Measurements from ENCODE around the gene PPP1R14C. TPM values are rescaled to one million over a fixed set of nuclear protein-coding genes. Genes with fewer than 3 reads are reported as not detected.

The PPP1R14C gene
- total RNA-seq, 1 experiment from 2014 or later: 2.5 TPM

GRCh38 chr6:150230832-150231524 is 88.1 kb downstream of the PPP1R14C start:
- DNase-seq: no peak
- H3K27me3 Mint-ChIP-seq (ENCODE audit: insufficient read depth, unreplicated experiment): no peaks in the 10 kb centered on the region
- H3K9me3 Mint-ChIP-seq (ENCODE audit: unreplicated experiment): no peaks in the 10 kb centered on the region
- H3K4me1 Mint-ChIP-seq (ENCODE audit: low read depth, unreplicated experiment): no peaks in the 10 kb centered on the region
- no TSS peak for BruUV-seq (replicated peaks)
- no peaks in the 10 kb centered on the region for H3K9me3 ChIP-seq
- intact Hi-C loops (cut with micrococcal nuclease; ENCODE audit: unreplicated experiment): no loop called here
- H3K4me3 Mint-ChIP-seq (ENCODE audit: unreplicated experiment): no peak overlapping the region
- no peaks in the 10 kb centered on the region for H3K27me3 ChIP-seq (replicated peaks; ENCODE audit: control insufficient read depth, insufficient read depth, low read length)
- H3K27ac Mint-ChIP-seq (ENCODE audit: unreplicated experiment): no peak overlapping the region
- ChIA-PET POLR2A (no interaction called here), CTCF (interaction anchor here (0.8 kb wide), 1 partner anchor 164 kb away, joined by 3 read pairs; no protein-coding TSS in a partner anchor)
- no peaks in the 10 kb centered on the region for H3K4me1 ChIP-seq
- no peaks in the 10 kb centered on the region for H3K36me3 ChIP-seq (ENCODE audit: control insufficient read depth, insufficient read depth, low read length)
- no peak overlapping the region for H3K4me3 ChIP-seq (ENCODE audit: low read depth, low read length)
- H3K36me3 Mint-ChIP-seq (ENCODE audit: insufficient read depth, unreplicated experiment): no peaks in the 10 kb centered on the region
- TF ChIP-seq, protein P1, sequence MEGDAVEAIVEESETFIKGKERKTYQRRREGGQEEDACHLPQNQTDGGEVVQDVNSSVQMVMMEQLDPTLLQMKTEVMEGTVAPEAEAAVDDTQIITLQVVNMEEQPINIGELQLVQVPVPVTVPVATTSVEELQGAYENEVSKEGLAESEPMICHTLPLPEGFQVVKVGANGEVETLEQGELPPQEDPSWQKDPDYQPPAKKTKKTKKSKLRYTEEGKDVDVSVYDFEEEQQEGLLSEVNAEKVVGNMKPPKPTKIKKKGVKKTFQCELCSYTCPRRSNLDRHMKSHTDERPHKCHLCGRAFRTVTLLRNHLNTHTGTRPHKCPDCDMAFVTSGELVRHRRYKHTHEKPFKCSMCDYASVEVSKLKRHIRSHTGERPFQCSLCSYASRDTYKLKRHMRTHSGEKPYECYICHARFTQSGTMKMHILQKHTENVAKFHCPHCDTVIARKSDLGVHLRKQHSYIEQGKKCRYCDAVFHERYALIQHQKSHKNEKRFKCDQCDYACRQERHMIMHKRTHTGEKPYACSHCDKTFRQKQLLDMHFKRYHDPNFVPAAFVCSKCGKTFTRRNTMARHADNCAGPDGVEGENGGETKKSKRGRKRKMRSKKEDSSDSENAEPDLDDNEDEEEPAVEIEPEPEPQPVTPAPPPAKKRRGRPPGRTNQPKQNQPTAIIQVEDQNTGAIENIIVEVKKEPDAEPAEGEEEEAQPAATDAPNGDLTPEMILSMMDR (IDR thresholded peaks at IDR 0.05; ENCODE audit: insufficient read depth in 1 of 2, low read depth in 1 of 2, low read length in 1 of 2, severe bottlenecking in 1 of 2, unreplicated experiment in 1 of 2): no peak

DNA sequence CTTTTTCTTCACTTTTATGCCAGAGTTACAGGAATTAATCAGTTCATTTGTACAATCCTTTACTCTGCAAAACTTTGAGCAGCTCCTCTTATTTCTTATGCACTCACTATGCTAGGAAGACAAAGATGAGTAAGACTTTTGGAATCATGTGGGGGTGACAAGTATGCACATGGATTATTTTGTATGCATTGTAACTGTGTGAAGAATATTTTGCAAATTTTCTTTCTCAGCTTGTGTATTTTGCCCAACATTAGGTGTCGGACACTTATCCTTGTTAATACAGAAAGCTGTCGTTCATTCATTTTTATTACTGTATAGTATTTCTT is 88.6 kb downstream of the PPP1R14C start:
- TF ChIP-seq, protein P1 (IDR thresholded peaks at IDR 0.05; ENCODE audit: insufficient read depth in 1 of 2, low read depth in 1 of 2, low read length in 1 of 2, severe bottlenecking in 1 of 2, unreplicated experiment in 1 of 2): no peak
- Histone ChIP-seq H3K9me3 (no peaks in the 10 kb centered on the region), H3K27me3 (replicated peaks; ENCODE audit: control insufficient read depth, insufficient read depth, low read length) (no peaks in the 10 kb centered on the region), H3K36me3 (ENCODE audit: control insufficient read depth, insufficient read depth, low read length) (no peaks in the 10 kb centered on the region), H3K4me1 (no peaks in the 10 kb centered on the region), H3K4me3 (ENCODE audit: low read depth, low read length) (no peak overlapping the region)
- no peaks in the 10 kb centered on the region for H3K9me3 Mint-ChIP-seq (ENCODE audit: unreplicated experiment)
- no peaks in the 10 kb centered on the region for H3K4me1 Mint-ChIP-seq (ENCODE audit: low read depth, unreplicated experiment)
- CTCF ChIA-PET: no interaction called here
- no peak for DNase-seq
- no TSS peak for BruUV-seq (replicated peaks)
- no peaks in the 10 kb centered on the region for H3K36me3 Mint-ChIP-seq (ENCODE audit: insufficient read depth, unreplicated experiment)
- H3K27ac Mint-ChIP-seq (ENCODE audit: unreplicated experiment): no peak overlapping the region
- no peak overlapping the region for H3K4me3 Mint-ChIP-seq (ENCODE audit: unreplicated experiment)
- intact Hi-C loops (cut with micrococcal nuclease; ENCODE audit: unreplicated experiment): no loop called here
- H3K27me3 Mint-ChIP-seq (ENCODE audit: insufficient read depth, unreplicated experiment): no peaks in the 10 kb centered on the region
- POLR2A ChIA-PET: no interaction called here

DNA sequence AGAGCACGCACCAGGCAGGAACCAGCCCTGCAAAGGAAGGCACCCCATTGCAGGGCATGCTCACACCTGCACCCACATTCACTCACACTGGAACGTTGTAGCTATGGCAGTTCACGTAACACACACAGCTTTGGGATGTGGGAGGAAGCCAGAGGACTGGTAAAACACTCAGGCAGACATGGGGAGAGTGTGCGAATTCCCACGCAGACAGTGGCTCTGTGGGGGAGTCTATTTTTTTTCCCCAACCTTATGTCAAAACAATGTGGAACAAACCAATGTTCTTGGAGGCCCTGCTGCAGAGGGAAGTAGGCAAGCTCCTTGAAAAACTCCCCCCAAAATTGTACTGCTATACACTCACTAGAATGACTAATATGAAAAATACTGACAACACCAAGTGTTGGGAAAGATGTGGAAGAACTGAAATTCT is 91.0 kb downstream of the PPP1R14C start:
- H3K9me3 ChIP-seq: no peaks in the 10 kb centered on the region
- no peak for DNase-seq
- ChIA-PET POLR2A (no interaction called here), CTCF (no interaction called here)
- H3K27me3 Mint-ChIP-seq (ENCODE audit: insufficient read depth, unreplicated experiment): no peaks in the 10 kb centered on the region
- no peaks in the 10 kb centered on the region for H3K9me3 Mint-ChIP-seq (ENCODE audit: unreplicated experiment)
- intact Hi-C loops (cut with micrococcal nuclease; ENCODE audit: unreplicated experiment): no loop called here
- H3K27me3 ChIP-seq (replicated peaks; ENCODE audit: control insufficient read depth, insufficient read depth, low read length): no peaks in the 10 kb centered on the region
- no peak overlapping the region for H3K4me3 Mint-ChIP-seq (ENCODE audit: unreplicated experiment)
- no peaks in the 10 kb centered on the region for H3K36me3 ChIP-seq (ENCODE audit: control insufficient read depth, insufficient read depth, low read length)
- H3K4me1 ChIP-seq: no peaks in the 10 kb centered on the region
- no peak overlapping the region for H3K27ac Mint-ChIP-seq (ENCODE audit: unreplicated experiment)
- TF ChIP-seq, protein P1 (IDR thresholded peaks at IDR 0.05; ENCODE audit: insufficient read depth in 1 of 2, low read depth in 1 of 2, low read length in 1 of 2, severe bottlenecking in 1 of 2, unreplicated experiment in 1 of 2): no peak
- H3K36me3 Mint-ChIP-seq (ENCODE audit: insufficient read depth, unreplicated experiment): no peaks in the 10 kb centered on the region
- no peak overlapping the region for H3K4me3 ChIP-seq (ENCODE audit: low read depth, low read length)
- no TSS peak for BruUV-seq (replicated peaks)
- H3K4me1 Mint-ChIP-seq (ENCODE audit: low read depth, unreplicated experiment): no peaks in the 10 kb centered on the region

All from Caco-2 (cell line).